Thoracic aorta (tissue), 2 donors: ENCODE results near the gene UCHL3. TPM values are rescaled to one million over a fixed set of nuclear protein-coding genes. Genes with fewer than 3 reads are reported as not detected.
"Not testable (repeated sequence)": the region's sequence is repeated elsewhere in the genome, so short reads cannot be mapped to it uniquely, and the experiment has no call there.

Experiments used
- ATAC-seq: fragments of 150-250 bp; one replicate; pipeline ENCODE4 v1.8.0; 2017; ENCODE audit warnings: low read depth; ENCODE audit not compliant: insufficient number of reproducible peaks, low FRiP score
- DNase-seq: peaks from one replicate; pipeline ENCODE4 v3.0.0-alpha.2; 2020; ENCODE audit warnings: low spot score
- H3K27ac ChIP-seq, 2 donors: fragments of 200-600 bp; sonication (generic); 1 replicate in 1 of 2; 2 replicates in 1 of 2; pipeline ENCODE4 v1.5.1; 2016; ENCODE audit warnings: mild to moderate bottlenecking in 2 of 2, moderate library complexity in 2 of 2
- H3K27me3 ChIP-seq: fragments of 200-600 bp; sonication (generic); replicated peaks from 2 replicates; pipeline ENCODE4 v1.6.0; 2016; ENCODE audit warnings: mild to moderate bottlenecking; ENCODE audit not compliant: insufficient read depth
- H3K36me3 ChIP-seq: fragments of 200-600 bp; sonication (generic); one replicate; pipeline ENCODE4 v1.5.1; 2016
- H3K4me1 ChIP-seq, 2 donors: fragments of 200-600 bp; sonication (generic); 1 replicate in 1 of 2; 2 replicates in 1 of 2; pipeline versions ENCODE4 v1.5.1 to v1.6.0; 2016; ENCODE audit warnings: low read depth in 2 of 2, mild to moderate bottlenecking in 1 of 2; ENCODE audit not compliant: control insufficient read depth in 1 of 2
- H3K4me3 ChIP-seq: fragments of 200-600 bp; sonication (generic); 2 replicates; pipeline ENCODE4 v1.5.1; 2016; ENCODE audit warnings: mild to moderate bottlenecking
- H3K9me3 ChIP-seq: fragments of 200-600 bp; sonication (generic); 2 replicates; pipeline ENCODE4 v1.5.1; 2016
- total RNA-seq, 2 donors: library from RNA; depleted of rRNA; stranded (reverse); fragments of >200 nt; gene quantifications; one replicate each; pipeline versions ENCODE4 v1.1.0 to v1.2.3, GENCODE V29; 2016
- TF ChIP-seq, protein P1 (sequence below): fragments of 200-600 bp; sonication (generic); IDR thresholded peaks from one replicate; pipeline ENCODE4 v1.5.1; 2019; ENCODE audit warnings: antibody characterized with exemption

The UCHL3 gene
- total RNA-seq, 2 donors from 2014 or later = 4.9 to 12.2 TPM

DNA sequence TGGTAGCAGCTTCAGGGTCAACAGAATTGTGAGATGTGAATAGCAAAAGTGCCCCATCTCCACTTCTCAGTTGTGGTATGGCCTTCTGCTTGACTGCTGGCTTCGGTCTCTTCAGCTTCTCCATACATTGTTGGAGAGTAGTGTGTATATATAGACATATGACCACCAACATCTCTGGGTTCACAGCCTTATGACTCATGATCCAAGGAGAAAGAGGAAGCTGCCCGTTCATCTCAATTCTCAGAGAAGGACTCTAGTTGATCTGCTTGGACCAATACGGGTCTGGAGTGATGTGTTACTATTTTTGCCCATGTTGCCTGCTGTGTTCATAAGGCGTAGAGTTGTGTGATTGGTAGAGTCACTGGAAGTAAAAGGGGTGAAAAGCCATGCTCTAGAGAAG is 8.3 kb upstream of the UCHL3 start:
- Histone ChIP-seq H3K9me3 (no peaks in the 10 kb centered on the region), H3K4me1 (peaks cover 8 to 15% of the 10 kb centered on the region in 2 donors), H3K27me3 (no peaks in the 10 kb centered on the region), H3K36me3 (no peaks in the 10 kb centered on the region), H3K4me3 (no peak overlapping the region), H3K27ac (no peak overlapping the region)
- TF ChIP-seq, protein P1, sequence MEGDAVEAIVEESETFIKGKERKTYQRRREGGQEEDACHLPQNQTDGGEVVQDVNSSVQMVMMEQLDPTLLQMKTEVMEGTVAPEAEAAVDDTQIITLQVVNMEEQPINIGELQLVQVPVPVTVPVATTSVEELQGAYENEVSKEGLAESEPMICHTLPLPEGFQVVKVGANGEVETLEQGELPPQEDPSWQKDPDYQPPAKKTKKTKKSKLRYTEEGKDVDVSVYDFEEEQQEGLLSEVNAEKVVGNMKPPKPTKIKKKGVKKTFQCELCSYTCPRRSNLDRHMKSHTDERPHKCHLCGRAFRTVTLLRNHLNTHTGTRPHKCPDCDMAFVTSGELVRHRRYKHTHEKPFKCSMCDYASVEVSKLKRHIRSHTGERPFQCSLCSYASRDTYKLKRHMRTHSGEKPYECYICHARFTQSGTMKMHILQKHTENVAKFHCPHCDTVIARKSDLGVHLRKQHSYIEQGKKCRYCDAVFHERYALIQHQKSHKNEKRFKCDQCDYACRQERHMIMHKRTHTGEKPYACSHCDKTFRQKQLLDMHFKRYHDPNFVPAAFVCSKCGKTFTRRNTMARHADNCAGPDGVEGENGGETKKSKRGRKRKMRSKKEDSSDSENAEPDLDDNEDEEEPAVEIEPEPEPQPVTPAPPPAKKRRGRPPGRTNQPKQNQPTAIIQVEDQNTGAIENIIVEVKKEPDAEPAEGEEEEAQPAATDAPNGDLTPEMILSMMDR = no peak
- no peak for DNase-seq
- ATAC-seq = no peak

DNA sequence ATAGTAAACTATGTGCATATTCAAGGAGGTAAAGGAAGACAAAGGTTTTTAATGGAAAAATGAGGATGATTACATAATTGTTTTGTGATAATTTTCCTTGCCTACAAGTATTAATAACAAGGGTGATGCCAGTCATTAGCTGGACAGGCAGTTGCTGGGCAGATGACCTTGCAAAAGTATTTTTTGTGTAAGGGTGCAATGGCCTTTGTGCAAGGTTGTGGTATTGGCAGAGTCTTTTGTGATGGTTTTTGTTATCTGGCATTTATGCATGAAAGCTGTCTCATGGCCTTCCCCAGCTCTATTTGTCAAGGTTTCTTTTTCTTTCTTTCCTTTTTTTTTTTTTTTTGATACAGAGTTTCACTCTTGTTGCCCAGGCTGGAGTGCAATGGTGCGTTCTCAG is 7.6 kb upstream of the UCHL3 start:
- Histone ChIP-seq H3K9me3 (no peaks in the 10 kb centered on the region), H3K4me1 (peaks cover 3 to 8% of the 10 kb centered on the region in 2 donors), H3K27ac (no peak overlapping the region), H3K4me3 (no peak overlapping the region), H3K36me3 (no peaks in the 10 kb centered on the region), H3K27me3 (no peaks in the 10 kb centered on the region)
- TF ChIP-seq, protein P1 = no peak
- DNase-seq (no peak), ATAC-seq (no peak)

DNA sequence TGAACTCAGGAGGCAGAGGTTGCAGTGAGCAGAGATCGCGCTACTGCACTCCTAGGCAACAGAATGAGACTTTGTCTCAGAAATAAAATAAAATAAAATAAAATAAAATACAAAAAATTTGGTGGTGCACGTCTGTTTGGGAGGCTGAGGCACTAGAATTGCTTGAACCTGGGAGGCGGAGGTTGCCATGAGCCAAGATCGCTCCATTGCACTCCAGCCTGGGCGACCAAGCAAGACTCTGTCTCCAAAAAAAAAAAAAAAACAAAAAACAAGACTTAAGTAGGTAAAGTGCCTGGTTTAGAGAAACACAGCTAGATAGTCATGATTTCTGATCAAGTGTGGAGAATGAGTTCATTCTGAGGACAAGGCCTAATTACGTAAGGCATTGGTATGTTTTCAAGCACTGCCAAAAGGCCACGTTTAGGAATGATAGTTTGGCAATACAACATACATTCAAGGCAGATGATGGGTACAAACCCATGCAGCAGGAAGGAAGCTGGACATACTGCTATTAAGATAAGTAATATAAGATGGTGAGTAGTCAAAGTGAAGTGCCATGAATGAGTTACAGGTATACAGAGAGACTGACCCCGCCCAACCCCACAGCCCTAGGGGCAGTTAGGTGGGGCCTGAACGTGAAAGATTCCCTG is 4.8 kb upstream of the UCHL3 start:
- no peak for DNase-seq
- Histone ChIP-seq H3K4me3 (no peak overlapping the region), H3K27ac (no peak overlapping the region), H3K4me1 (peaks cover 0 to 4% of the 10 kb centered on the region in 2 donors), H3K9me3 (no peaks in the 10 kb centered on the region), H3K27me3 (no peaks in the 10 kb centered on the region), H3K36me3 (no peaks in the 10 kb centered on the region)
- TF ChIP-seq, protein P1 = no peak
- ATAC-seq = no peak

DNA sequence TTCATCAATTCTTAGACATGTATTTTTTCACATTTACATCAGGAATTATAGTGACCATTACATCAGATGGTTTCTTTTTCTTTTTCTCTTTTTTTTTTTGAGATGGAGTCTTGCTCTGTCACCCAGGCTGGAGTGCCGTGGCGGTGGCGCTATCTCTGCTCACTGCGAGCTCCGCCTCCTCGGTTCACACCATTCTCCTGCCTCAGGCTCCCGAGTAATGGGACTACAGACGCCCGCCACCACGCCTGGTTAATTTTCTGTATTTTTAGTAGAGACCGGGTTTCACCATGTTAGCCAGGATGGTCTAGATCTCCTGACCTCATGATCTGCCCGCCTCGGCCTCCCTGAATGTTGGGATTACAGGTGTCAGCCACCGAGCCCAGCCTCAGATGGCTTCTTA is 4.2 kb upstream of the UCHL3 start:
- not testable (repeated sequence) for H3K36me3 ChIP-seq

DNA sequence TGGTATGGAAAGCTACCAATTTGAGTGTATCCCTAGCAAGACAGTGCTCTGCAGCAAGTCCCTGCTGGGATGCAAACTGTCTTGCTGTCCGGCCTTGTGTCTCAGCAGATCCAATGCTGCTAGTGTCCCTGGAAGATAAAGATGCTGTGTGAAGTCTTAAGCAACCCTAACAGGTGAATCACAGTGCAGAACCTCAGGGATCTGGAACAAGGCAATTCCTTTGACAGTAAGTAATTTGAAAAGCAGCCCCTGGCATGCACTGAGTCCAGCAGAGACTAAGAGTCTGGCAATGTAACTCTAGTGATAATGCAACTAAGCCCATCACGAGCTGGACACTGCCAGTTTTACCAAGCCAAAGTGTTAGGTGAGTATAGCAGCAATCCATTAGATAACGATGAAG is 1.7 kb upstream of the UCHL3 start:
- H3K4me3 ChIP-seq = no peak overlapping the region
- no peak for ATAC-seq

More for the DNA sequence above, 4.2 kb upstream of the UCHL3 start:
- H3K4me3 ChIP-seq, ATAC-seq, H3K9me3 ChIP-seq, DNase-seq, H3K27me3 ChIP-seq, H3K4me1 ChIP-seq, H3K27ac ChIP-seq: not testable (repeated sequence)

More for the DNA sequence above, 1.7 kb upstream of the UCHL3 start:
- DNase-seq = no peak
- no peaks in the 10 kb centered on the region for H3K27me3 ChIP-seq
- H3K36me3 ChIP-seq = no peaks in the 10 kb centered on the region
- H3K9me3 ChIP-seq = no peaks in the 10 kb centered on the region
- H3K27ac ChIP-seq = no peak overlapping the region
- peaks cover 9 to 20% of the 10 kb centered on the region in 2 donors for H3K4me1 ChIP-seq
- TF ChIP-seq, protein P1 = no peak
